OCI-LY1 (cell line): ENCODE data around the gene BOC.

ENCODE experiments used
- H2AFZ ChIP-seq: fragments of 200-600 bp; sonication (generic), shearing (Covaris generic); 2 replicates; pipeline ENCODE4 v1.6.0; 2014; ENCODE audit warnings: antibody characterized with exemption, mild to moderate bottlenecking, low read length
- H3F3A ChIP-seq: fragments of 200-600 bp; sonication (generic), shearing (Covaris generic); 2 replicates; pipeline ENCODE4 v1.6.0; 2014; ENCODE audit warnings: mild to moderate bottlenecking, antibody characterized with exemption, low read length, moderate library complexity; ENCODE audit not compliant: insufficient read depth
- H3K27ac ChIP-seq: fragments of 200-600 bp; sonication (generic); 2 replicates; pipeline ENCODE4 v1.5.1; 2014; ENCODE audit warnings: low read length, mixed run types, mild to moderate bottlenecking, low read depth; ENCODE audit not compliant: poor library complexity, severe bottlenecking
- H3K27me3 ChIP-seq: fragments of 200-600 bp; sonication (generic); 2 replicates; pipeline ENCODE4 v1.6.0; 2014; ENCODE audit warnings: antibody characterized with exemption, mild to moderate bottlenecking, low read length, moderate library complexity; ENCODE audit not compliant: insufficient read depth
- H3K36me3 ChIP-seq: fragments of 200-600 bp; sonication (generic); 2 replicates; pipeline ENCODE4 v1.6.1; 2014; ENCODE audit warnings: mild to moderate bottlenecking, antibody characterized with exemption, low read length, moderate library complexity, mixed read lengths; ENCODE audit not compliant: insufficient read depth
- H3K4me1 ChIP-seq: fragments of 200-600 bp; sonication (generic); 2 replicates; pipeline ENCODE4 v1.5.1; 2014; ENCODE audit warnings: mild to moderate bottlenecking, low read length, moderate library complexity; ENCODE audit not compliant: insufficient read depth, severe bottlenecking
- H3K4me2 ChIP-seq: fragments of 200-600 bp; sonication (generic), shearing (Covaris generic); 2 replicates; pipeline ENCODE4 v1.6.1; 2014; ENCODE audit warnings: low read length
- H3K4me3 ChIP-seq: fragments of 200-600 bp; sonication (generic); 2 replicates; pipeline ENCODE4 v1.5.1; 2014; ENCODE audit warnings: low read length, low read depth, mild to moderate bottlenecking, mixed read lengths; ENCODE audit not compliant: poor library complexity, severe bottlenecking
- H3K79me2 ChIP-seq: fragments of 200-600 bp; shearing (Covaris generic); 2 replicates; pipeline ENCODE4 v1.6.1; 2016; ENCODE audit warnings: mixed run types, low read length, mixed read lengths; ENCODE audit not compliant: insufficient read depth
- H3K9ac ChIP-seq: fragments of 200-600 bp; sonication (generic), shearing (Covaris generic); 2 replicates; pipeline ENCODE4 v1.6.1; 2014; ENCODE audit warnings: mild to moderate bottlenecking, low read length, mixed read lengths
- H3K9me2 ChIP-seq: fragments of 200-600 bp; sonication (generic), shearing (Covaris generic); 2 replicates; pipeline ENCODE4 v1.6.1; 2014; ENCODE audit warnings: low read depth, mild to moderate bottlenecking, low read length, mixed read lengths
- H3K9me3 ChIP-seq: fragments of 200-600 bp; shearing (Covaris generic); 2 replicates; pipeline ENCODE4 v1.6.1; 2014; ENCODE audit warnings: low read length, mixed read lengths
- H4K20me1 ChIP-seq: fragments of 200-600 bp; sonication (generic), shearing (Covaris generic); 2 replicates; pipeline ENCODE4 v1.6.0; 2016; ENCODE audit warnings: mild to moderate bottlenecking, low read length; ENCODE audit not compliant: insufficient read depth
- EZH2 ChIP-seq: fragments of 200-600 bp; sonication (generic), shearing (Covaris generic); IDR thresholded peaks from 2 replicates; pipeline ENCODE4 v1.8.0; 2017; ENCODE audit warnings: borderline replicate concordance, mixed run types, mild to moderate bottlenecking, antibody characterized with exemption, low read length, moderate library complexity, mixed read lengths
- TF ChIP-seq, protein P1 (sequence below): fragments of 200-600 bp; sonication (generic), shearing (Covaris generic); IDR thresholded peaks from 2 replicates; pipeline ENCODE4 v1.5.1; 2017; ENCODE audit warnings: mild to moderate bottlenecking, antibody characterized with exemption, low read length, moderate library complexity, mixed read lengths

The BOC gene

DNA sequence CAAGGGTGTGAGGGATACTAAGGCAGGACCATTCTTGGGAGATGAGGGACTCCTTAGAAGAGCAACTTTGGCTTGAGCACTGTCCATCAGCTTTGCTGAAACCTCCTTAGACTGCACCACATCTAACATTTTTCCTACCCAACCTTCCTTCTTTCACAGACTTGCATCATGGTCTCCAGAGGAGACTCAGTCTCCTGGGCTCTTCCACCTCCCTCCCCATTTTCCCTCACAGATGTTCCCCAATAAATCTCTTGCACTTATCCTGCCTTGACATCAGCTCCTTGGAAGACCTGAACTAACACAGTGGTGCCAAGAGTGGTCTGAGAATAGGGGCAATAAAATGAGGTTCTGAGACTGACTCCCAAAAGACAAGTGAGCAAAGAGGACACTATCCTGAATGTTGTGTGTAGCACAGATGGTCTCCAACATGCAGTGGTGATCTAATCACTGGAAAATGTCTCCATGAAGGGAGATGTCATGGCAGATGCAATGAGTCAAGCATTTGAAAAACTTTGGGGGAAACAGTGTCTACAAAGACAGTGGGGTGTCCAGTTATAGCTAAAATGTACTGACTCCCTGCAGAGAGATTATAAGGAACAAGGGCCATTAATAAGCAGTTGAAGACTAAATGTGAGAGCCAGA is 26.0 kb upstream of the BOC start:
- Histone ChIP-seq H3K4me1 (no peaks in the 10 kb centered on the region), H3K36me3 (no peaks in the 10 kb centered on the region), H3K27ac (no peak overlapping the region), H3K9ac (no peak overlapping the region), H3K9me3 (peaks cover 6% of the 10 kb centered on the region; the same call in 1 of the 2 replicates), H3K79me2 (no peaks in the 10 kb centered on the region), H4K20me1 (no peaks in the 10 kb centered on the region), H3K9me2 (no peaks in the 10 kb centered on the region), H2AFZ (no peak overlapping the region), H3K4me3 (no peak overlapping the region), H3K4me2 (no peak overlapping the region), H3K27me3 (no peaks in the 10 kb centered on the region), H3F3A (no peaks in the 10 kb centered on the region)
- TF ChIP-seq EZH2 = no peak
- TF ChIP-seq, protein P1, sequence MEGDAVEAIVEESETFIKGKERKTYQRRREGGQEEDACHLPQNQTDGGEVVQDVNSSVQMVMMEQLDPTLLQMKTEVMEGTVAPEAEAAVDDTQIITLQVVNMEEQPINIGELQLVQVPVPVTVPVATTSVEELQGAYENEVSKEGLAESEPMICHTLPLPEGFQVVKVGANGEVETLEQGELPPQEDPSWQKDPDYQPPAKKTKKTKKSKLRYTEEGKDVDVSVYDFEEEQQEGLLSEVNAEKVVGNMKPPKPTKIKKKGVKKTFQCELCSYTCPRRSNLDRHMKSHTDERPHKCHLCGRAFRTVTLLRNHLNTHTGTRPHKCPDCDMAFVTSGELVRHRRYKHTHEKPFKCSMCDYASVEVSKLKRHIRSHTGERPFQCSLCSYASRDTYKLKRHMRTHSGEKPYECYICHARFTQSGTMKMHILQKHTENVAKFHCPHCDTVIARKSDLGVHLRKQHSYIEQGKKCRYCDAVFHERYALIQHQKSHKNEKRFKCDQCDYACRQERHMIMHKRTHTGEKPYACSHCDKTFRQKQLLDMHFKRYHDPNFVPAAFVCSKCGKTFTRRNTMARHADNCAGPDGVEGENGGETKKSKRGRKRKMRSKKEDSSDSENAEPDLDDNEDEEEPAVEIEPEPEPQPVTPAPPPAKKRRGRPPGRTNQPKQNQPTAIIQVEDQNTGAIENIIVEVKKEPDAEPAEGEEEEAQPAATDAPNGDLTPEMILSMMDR = no peak

GRCh38 chr3:113186566-113186965 is 24.8 kb upstream of the BOC start:
- no peak overlapping the region for H2AFZ ChIP-seq
- no peak for TF ChIP-seq EZH2
- TF ChIP-seq, protein P1 = no peak

DNA sequence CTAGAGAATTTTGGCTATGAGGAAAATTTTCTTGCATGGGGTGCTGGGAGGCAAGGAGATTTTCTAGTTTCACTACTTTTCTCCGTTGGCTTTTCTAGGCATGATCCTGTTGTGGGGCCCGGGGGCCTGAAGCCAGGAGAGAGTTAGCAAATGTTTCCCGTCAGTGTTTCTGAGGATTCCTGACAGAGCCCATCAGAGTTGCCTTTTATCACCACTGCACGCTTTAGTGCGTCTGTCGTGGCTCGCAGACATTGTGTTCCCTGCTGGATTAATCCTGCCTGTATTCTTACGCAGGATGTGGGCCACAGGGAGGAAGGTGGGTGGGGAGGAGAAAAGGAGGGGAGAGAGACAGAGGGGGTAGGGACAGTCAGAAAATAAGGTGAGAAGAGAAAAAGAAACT is 18.1 kb upstream of the BOC start:
- TF ChIP-seq, protein P1 = no peak
- no peak for TF ChIP-seq EZH2
- Histone ChIP-seq H3K4me2 (no peak overlapping the region), H3K4me1 (no peaks in the 10 kb centered on the region), H3K9me2 (no peaks in the 10 kb centered on the region), H3K27me3 (no peaks in the 10 kb centered on the region), H2AFZ (no peak overlapping the region), H4K20me1 (no peaks in the 10 kb centered on the region), H3K4me3 (no peak overlapping the region), H3K9me3 (peaks cover 4% of the 10 kb centered on the region; the same call in 1 of the 2 replicates), H3K79me2 (no peaks in the 10 kb centered on the region), H3K27ac (no peak overlapping the region), H3F3A (no peaks in the 10 kb centered on the region), H3K9ac (no peak overlapping the region), H3K36me3 (no peaks in the 10 kb centered on the region)

More at GRCh38 chr3:113186566-113186965, 24.8 kb upstream of the BOC start:
- Histone ChIP-seq H4K20me1 (no peaks in the 10 kb centered on the region), H3K9ac (no peak overlapping the region), H3F3A (no peaks in the 10 kb centered on the region), H3K36me3 (no peaks in the 10 kb centered on the region), H3K4me2 (no peak overlapping the region), H3K27ac (no peak overlapping the region), H3K27me3 (no peaks in the 10 kb centered on the region), H3K4me3 (no peak overlapping the region), H3K79me2 (no peaks in the 10 kb centered on the region), H3K9me2 (no peaks in the 10 kb centered on the region), H3K9me3 (peaks cover 6% of the 10 kb centered on the region; the same call in 1 of the 2 replicates), H3K4me1 (no peaks in the 10 kb centered on the region)
